GM19193 (cell line): ENCODE data around the gene VAC14.

Source experiments
- POLR2A ChIP-seq: IDR thresholded peaks from 4 replicates; pipeline ENCODE4 v1.6.1; 2011; ENCODE audit not compliant: insufficient read depth, insufficient read length; ENCODE audit errors: extremely low read depth

VAC14 gene

DNA sequence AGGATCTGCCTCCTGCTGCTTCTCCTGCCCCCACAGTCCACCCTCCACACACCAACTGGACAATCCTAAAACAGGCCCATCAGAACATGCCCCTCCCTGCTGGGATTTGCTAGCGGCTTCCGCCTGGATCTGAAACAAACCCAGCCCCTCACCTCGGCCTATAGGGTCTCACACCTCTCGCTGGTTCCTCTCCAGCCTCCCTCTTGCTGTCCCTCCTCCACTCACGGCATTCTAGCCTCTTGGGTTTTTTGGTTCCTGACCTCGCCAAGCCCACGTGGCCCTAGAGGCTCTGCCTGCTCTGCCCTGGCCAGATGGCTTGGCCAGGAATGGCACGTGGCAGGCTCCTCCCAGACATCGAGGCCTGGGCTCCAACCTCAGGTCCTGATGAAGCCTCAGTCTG lies 99.4 kb downstream of the VAC14 start:
- TF ChIP-seq POLR2A, result no peak

DNA sequence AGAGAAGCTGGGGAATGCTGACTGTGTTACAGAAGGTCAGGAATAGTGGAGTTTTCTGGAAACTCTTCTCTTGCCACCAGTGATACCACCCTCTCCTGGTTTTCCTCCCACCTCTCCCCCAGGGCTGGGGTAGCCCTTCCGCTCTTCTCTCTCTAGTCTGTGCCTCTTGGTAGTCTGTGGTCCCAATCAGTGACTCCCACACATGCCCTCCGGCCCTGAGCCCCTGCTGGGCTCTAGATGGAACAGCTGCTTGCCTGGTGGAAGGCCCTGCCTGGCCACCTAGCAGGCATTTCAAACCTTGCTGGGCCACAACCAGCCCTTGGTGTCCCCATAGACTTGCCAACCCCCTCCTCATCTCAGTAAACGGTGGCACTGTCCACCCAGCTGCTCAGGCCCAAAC lies 99.9 kb downstream of the VAC14 start:
- TF ChIP-seq POLR2A, result no peak

GRCh38 chr16:70700101-70701020 lies 100.6 kb downstream of the VAC14 start:
- no peak for TF ChIP-seq POLR2A

DNA sequence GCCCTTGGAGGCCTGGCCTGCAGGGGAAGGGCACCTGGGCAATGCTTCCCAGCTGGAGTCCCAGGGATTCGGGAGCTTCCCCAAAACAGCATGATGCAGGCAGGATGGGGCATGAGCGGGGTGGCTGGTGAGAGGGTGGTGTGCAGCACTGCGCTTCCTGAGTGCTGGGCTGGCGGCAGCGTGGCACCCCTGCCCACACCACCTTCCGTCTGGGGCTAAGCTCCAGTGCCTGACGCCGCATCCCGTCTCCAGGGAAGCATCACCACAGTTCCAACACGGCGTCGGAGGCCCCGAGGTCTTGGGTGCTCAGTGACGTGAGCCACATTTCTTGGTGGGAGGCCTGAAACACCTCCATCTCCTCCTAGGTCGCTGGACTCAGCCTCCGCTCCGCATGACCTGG lies 101.3 kb downstream of the VAC14 start:
- no peak for TF ChIP-seq POLR2A

- no peak for TF ChIP-seq POLR2A
Measured at GRCh38 chr16:70698901-70699300, 102.1 kb downstream of the VAC14 start.

DNA sequence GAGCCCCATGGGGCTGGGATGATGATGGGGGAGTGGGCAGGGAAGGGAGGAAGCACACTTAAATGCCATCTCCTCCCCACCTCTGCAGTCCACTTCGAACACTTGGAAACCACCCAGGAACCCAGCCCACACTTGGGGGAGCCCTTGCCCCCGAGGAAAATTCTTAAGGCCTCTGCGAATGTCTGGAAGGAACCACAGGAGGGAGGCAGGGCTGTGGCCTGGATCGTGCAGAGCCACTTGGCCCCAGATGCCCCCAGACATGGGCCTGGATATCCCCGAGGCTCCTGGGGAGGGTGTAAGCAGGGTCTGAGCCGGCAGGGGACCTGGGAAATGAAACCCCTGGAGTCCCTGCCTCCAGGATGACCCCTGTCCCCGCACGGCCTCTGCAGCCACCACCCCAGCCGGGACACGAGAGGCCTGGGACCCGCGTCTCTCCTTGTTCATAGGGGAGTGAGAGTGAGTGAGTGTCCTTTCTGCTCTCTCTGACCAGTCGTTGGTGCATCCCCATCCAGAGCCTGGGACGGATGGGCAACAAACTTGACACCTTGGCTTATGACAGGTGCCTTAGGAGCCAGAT lies 103.3 kb downstream of the VAC14 start:
- no peak for TF ChIP-seq POLR2A

DNA sequence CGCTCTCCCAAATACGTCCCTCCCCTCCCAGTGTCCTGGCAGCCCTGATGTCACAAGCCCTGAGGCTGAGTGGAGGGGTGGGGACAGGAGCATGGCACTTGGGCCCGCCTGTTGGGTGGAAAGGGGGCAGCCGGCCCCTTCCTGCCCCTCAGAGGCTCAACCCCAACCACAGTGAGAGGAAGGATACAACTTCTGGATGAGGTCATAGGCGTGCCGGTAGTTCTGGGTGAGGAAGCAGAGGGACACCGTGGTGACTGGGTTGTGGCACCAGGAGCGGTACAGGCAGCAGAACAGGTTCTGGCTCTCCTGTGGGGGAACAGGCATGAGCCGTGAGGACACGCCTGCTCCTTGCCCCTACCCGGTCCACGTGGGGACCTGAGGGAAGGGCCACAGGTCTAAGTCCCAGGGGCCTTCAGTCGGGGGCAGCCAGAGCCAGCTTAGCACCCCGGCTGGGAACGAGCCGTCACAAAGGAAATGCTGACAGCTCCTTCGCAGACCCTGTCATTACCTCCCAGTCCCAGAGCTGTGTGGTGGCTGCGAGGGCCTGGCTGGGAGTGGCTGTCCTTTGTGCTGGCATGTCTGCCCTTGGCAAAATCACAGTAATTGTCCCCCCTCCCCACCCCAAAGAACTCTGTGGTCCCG lies 103.9 kb downstream of the VAC14 start:
- no peak for TF ChIP-seq POLR2A

DNA sequence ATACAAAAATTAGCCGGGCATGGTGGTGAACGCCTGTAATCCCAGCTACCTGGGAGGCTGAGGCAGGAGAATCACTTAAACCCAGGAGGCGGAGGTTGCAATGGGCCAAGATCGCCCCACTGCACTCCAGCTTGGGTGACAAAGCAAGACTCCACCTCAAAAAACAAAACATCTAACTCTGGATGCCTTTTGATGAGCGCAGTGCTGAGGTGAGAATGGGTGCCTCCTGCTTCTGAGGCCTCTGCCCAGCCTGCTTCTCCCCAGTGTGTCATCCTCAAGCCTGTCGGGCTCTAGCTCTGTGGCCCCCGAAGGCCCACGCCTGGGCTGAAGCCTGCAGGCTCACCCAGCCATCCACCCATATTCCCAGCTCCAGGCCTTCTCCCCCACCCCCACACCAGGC lies 104.6 kb downstream of the VAC14 start:
- TF ChIP-seq POLR2A, result no peak

DNA sequence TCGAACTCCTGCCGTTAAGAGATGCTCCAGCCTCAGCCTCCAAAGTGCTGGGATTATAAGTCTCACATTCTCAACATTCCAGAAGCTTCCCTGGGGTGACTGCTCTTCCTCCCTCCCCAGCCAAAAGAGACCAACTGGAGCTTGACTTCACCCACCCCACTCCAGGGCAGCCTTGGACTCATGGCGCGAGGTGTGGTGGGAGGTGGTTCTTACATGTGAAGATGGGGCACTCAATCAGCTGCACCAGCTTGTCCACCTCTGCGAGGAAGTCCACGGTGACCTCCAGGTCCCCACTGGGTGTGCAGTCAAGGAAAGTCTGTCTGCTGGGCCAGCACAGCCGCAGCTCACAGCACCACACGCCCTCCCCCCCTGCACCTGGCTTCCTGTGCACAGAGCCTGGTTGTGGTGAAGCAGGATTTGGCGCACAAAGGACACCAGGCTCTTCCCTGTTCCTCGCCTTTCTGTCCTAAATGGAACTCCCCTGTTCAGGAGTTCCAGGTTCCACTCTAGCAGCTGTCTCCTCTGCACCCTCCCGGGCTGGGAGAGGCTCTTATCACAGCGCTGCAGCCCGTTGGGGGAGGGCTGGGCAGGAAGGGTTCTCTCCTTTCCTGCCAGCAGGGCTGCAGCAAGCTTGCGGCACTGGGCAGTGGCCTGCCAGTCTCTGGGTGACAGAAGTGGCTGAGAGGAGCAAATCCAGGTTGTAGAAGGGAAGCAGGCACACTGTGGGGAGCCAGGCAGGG lies 105.5 kb downstream of the VAC14 start:
- no peak for TF ChIP-seq POLR2A

GRCh38 chr16:70694868-70695218 lies 106.1 kb downstream of the VAC14 start:
- no peak for TF ChIP-seq POLR2A

DNA sequence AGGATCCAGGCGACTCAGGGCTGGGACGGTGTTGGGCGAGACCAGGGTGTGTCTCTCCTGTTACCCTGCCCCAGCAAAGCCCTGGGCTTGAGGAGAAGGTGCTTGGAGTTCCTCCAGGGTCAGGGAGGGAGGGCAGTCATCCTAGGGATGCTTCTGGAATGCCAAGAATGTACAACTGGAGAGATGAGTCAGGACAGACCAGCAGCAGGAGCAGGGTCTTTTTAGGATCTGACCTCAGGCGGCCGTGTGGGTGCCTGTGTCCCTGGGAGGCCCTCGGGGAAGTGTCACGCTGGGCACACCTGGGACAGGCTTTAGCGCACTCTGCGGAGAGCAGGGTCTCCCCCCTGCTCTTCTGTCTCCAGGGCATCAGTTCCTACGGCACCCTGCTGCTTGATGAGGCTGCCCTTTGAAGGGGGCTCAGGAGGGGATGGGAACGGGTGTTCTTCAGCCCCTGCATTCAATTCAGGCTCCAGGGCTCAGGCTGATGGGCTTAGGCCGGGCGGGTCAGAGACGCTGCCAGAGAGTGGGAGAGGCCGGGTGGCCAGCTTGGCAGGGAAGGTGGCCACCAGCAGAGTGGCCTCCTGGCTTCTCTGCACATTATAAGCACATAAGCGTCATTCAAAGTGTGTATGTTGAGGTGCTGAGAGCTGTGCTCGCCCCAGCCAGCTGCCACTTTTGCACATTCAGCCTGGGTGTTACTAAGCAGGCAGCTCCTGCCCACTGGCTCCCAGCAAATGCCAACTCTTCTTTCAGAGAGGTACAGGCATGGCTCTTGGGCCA lies 106.7 kb downstream of the VAC14 start:
- TF ChIP-seq POLR2A, result no peak

DNA sequence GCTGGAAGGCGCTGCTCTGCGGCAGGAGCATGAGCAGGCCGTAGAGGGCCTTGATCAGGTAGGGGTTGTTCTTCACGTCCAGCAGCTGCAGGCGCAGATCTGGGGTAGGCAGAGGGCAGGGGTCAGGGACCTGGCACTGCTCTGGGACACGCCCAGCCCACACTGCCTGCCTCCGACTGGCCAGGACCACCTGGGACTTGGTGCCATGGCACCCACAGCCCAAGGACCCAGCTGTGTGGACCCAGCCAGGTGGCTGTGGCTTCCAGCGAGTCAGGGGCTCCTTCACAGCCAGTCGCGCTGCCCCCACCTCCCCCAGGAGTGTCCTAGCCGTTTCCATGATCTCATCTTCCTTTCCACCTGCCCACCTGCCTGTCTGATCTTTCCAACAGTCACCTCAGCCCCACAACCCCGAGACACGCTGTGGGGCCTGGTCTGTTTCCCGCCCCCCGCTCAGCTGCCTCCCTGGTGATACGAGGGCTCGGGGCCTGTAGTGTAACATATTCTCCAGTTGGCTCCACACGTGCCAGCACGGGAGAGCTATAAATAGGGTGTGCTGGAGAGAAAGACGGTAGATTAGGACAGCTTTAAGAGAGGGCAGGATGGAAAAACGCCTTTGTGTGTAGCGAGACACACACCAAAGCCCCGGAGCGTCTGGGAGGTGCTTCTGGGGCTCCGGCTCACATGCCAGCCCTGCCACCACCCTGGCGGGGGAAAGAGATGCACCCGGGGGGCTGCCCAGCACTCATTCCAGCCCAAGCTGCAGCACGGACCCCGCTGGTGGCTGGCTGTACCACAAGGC lies 107.9 kb downstream of the VAC14 start:
- TF ChIP-seq POLR2A, result no peak

- no peak for TF ChIP-seq POLR2A
Measured at GRCh38 chr16:70692130-70692872, 108.7 kb downstream of the VAC14 start.
